DMS 273 (cell line): ENCODE results near the gene COL8A1.

Experiments used
- DNase-seq: peaks from one replicate; lab custom pipeline; 2025; ENCODE audit not compliant: unreplicated experiment; lab: John Stamatoyannopoulos, UW

The COL8A1 gene

GRCh38 chr3:99781761-99782160 lies 143.4 kb downstream of the COL8A1 start:
- no peak for DNase-seq

- DNase-seq: peak; percentile 37
Measured at GRCh38 chr3:99783011-99783573, 144.7 kb downstream of the COL8A1 start.

GRCh38 chr3:99789011-99789721 lies 150.8 kb downstream of the COL8A1 start:
- peak; percentile 80 for DNase-seq

GRCh38 chr3:99794485-99794884 lies 156.1 kb downstream of the COL8A1 start:
- DNase-seq: no peak

GRCh38 chr3:99795573-99795972 lies 157.2 kb downstream of the COL8A1 start:
- no peak for DNase-seq

GRCh38 chr3:99799422-99799821 lies 161.0 kb downstream of the COL8A1 start:
- DNase-seq: no peak

- DNase-seq: no peak
Measured at GRCh38 chr3:99803297-99803696, 164.9 kb downstream of the COL8A1 start.

GRCh38 chr3:99805160-99805559 lies 166.8 kb downstream of the COL8A1 start:
- DNase-seq: no peak

- DNase-seq: peak; percentile 86
Measured at GRCh38 chr3:99808163-99808794, 169.9 kb downstream of the COL8A1 start.

- no peak for DNase-seq
Measured at GRCh38 chr3:99809565-99809964, 171.2 kb downstream of the COL8A1 start.

GRCh38 chr3:99810403-99810802 lies 172.0 kb downstream of the COL8A1 start:
- no peak for DNase-seq

GRCh38 chr3:99817047-99817436 lies 178.6 kb downstream of the COL8A1 start:
- peak; percentile 76 for DNase-seq

- peak; percentile 98 for DNase-seq
Measured at GRCh38 chr3:99817437-99818240, 179.2 kb downstream of the COL8A1 start, which contains the start of gene CMSS1. Gene CMSS1, plus strand, starts transcription at chr3:99817862.

GRCh38 chr3:99818818-99819217 lies 180.4 kb downstream of the COL8A1 start:
- DNase-seq: no peak

- peak; percentile 81 for DNase-seq
Measured at GRCh38 chr3:99823723-99824711, 185.6 kb downstream of the COL8A1 start.

- peak; percentile 68 for DNase-seq
Measured at GRCh38 chr3:99825004-99825640, 186.7 kb downstream of the COL8A1 start.

- no peak for DNase-seq
Measured at GRCh38 chr3:99829844-99830243, 191.4 kb downstream of the COL8A1 start.

GRCh38 chr3:99833617-99834205 lies 195.3 kb downstream of the COL8A1 start:
- DNase-seq: no peak

GRCh38 chr3:99834211-99834957 lies 196.0 kb downstream of the COL8A1 start:
- no peak for DNase-seq
